IMR-90 (cell line): ENCODE measurements around the gene CUTA.

Source experiments
- CEBPB ChIP-seq: IDR thresholded peaks from 2 replicates; pipeline ENCODE4 v1.6.1; 2012; ENCODE audit warnings: low read depth, low read length, improper control_type of control experiment
- FOS ChIP-seq: fragments of 150-350 bp; IDR thresholded peaks from 2 replicates; pipeline ENCODE4 v1.6.1; 2016; ENCODE audit warnings: low read depth, low read length
- MAFK ChIP-seq: IDR thresholded peaks from 2 replicates; pipeline ENCODE4 v1.6.1; 2012; ENCODE audit warnings: low read depth, low read length, improper control_type of control experiment
- POLR2A ChIP-seq: IDR thresholded peaks from 2 replicates; pipeline ENCODE4 v1.6.1; 2012; ENCODE audit warnings: mild to moderate bottlenecking, low read depth, low read length
- RAD21 ChIP-seq: IDR thresholded peaks from 2 replicates; pipeline ENCODE4 v1.6.1; 2012; ENCODE audit warnings: low read length, improper control_type of control experiment
- TF ChIP-seq, protein P1 (sequence below): conservative IDR thresholded peaks from 2 replicates; pipeline ENCODE4 v1.5.1; 2012; ENCODE audit warnings: mild to moderate bottlenecking, low read depth, low read length, improper control_type of control experiment

DNA sequence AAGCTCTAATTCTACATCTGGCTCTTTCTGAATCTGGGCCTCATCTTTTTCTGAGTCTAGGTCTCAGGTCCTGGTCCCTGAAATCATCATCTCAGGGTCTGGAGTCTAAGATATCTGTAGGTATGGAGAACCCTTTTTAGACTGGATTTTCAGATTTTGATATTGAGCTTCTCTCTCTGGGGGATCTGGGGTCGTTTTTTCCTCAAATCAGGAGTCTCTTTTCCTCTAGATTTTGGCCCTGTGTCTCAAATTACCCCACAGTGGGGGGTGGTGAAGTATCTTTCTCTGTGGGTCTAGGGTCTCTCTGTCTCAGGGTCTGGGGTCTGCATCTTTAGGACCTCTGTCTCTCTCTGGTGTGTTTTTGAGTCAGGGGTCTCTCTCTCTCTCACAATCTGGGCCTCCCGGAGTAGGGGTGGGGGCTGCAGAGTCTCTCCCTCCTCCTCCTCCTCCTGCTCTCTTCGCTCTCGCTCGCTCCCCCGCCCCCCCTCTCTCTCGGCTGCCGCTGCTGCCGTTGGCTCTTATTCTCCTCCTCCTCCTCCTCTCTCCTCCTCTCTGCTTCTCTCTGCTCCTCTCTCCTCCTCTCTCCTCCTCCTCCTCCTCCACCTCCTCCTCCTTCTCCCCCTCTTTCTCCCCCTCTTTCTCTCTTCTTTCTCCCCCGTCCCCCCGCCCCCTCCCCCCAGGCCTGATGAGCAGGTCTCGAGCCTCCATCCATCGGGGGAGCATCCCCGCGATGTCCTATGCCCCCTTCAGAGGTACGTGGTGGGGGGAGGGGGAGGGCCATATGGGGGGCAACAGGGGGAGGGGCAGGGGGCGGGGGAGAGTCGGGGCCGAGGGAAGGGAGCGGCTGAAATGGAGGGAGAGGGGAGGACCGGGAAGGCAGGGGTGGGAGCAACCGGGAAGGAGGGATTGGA lies 1.9 kb upstream of the CUTA start, which contains the start of gene SYNGAP1:
- no peak for TF ChIP-seq POLR2A
- TF ChIP-seq, protein P1, sequence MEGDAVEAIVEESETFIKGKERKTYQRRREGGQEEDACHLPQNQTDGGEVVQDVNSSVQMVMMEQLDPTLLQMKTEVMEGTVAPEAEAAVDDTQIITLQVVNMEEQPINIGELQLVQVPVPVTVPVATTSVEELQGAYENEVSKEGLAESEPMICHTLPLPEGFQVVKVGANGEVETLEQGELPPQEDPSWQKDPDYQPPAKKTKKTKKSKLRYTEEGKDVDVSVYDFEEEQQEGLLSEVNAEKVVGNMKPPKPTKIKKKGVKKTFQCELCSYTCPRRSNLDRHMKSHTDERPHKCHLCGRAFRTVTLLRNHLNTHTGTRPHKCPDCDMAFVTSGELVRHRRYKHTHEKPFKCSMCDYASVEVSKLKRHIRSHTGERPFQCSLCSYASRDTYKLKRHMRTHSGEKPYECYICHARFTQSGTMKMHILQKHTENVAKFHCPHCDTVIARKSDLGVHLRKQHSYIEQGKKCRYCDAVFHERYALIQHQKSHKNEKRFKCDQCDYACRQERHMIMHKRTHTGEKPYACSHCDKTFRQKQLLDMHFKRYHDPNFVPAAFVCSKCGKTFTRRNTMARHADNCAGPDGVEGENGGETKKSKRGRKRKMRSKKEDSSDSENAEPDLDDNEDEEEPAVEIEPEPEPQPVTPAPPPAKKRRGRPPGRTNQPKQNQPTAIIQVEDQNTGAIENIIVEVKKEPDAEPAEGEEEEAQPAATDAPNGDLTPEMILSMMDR: no peak
- no peak for TF ChIP-seq CEBPB
- no peak for TF ChIP-seq MAFK
- no peak for TF ChIP-seq FOS
- TF ChIP-seq RAD21: no peak
